Panc1 (cell line): ENCODE measurements around the gene SERPIND1. TPM values are rescaled to one million over a fixed set of nuclear protein-coding genes. Genes with fewer than 3 reads are reported as not detected.
A peak's percentile ranks its signal among the peaks of the same experiment; 100 is the strongest.

Experiments used
- ATAC-seq: fragments of 200-7000 bp; cut with Tn5 transposase; 2 replicates; pipeline ENCODE4 v1.9.1; 2020; ENCODE audit warnings: mild to moderate bottlenecking, moderate library complexity
- BruUV-seq: library from RNA; stranded (reverse); fragments of 400-500 nt; replicated peaks from 2 replicates; lab custom pipeline; 2021; lab: Mats Ljungman, UMichigan
- CTCF ChIA-PET: fragments of 300-600 bp; sonication (Branson Sonifier 250); formaldehyde crosslinking; loops from one replicate; lab custom pipeline; 2022; ENCODE audit warnings: antibody characterized with exemption; lab: Charles Lee
- POLR2A ChIA-PET: fragments of 300-600 bp; sonication (Branson Sonifier 250); formaldehyde crosslinking; loops from one replicate; lab custom pipeline; 2022; ENCODE audit warnings: antibody characterized with exemption; lab: Charles Lee
- DNase-seq: peaks from one replicate; pipeline ENCODE4 v3.0.0-alpha.2; 2010; ENCODE audit warnings: low read depth, low spot score
- H3K27ac ChIP-seq: 2 replicates; pipeline ENCODE4 v1.5.1; 2011; ENCODE audit warnings: mild to moderate bottlenecking, low read length, inconsistent platforms
- H3K27me3 ChIP-seq: fragments of 200-500 bp; sonication (Bioruptor generic); 2 replicates; pipeline ENCODE4 v1.6.0; 2014; ENCODE audit warnings: low read length, inconsistent platforms; ENCODE audit not compliant: control insufficient read depth, insufficient read depth
- H3K36me3 ChIP-seq: fragments of 200-500 bp; sonication (Bioruptor generic); 2 replicates; pipeline ENCODE4 v1.5.1; 2014; ENCODE audit warnings: inconsistent platforms, mild to moderate bottlenecking, low read length, moderate library complexity; ENCODE audit not compliant: control insufficient read depth, insufficient read depth
- H3K4me1 ChIP-seq: 2 replicates; pipeline ENCODE4 v1.5.1; 2011; ENCODE audit warnings: inconsistent platforms, mild to moderate bottlenecking, low read length, moderate library complexity; ENCODE audit not compliant: control insufficient read depth, insufficient read depth
- H3K4me3 ChIP-seq, 2 experiments: 2 replicates each; pipeline ENCODE4 v1.5.1; 2011 to 2012; ENCODE audit warnings: low read depth in 2 of 2, low read length in 2 of 2, mild to moderate bottlenecking in 2 of 2, inconsistent platforms in 1 of 2, moderate library complexity in 1 of 2
- H3K9me3 ChIP-seq: fragments of 200-500 bp; sonication (Bioruptor generic); 2 replicates; pipeline ENCODE4 v1.5.1; 2014; ENCODE audit warnings: low read depth, mild to moderate bottlenecking, inconsistent platforms, low read length, moderate library complexity; ENCODE audit not compliant: control insufficient read depth, insufficient read depth
- CTCF ChIP-seq: fragments of 450-650 bp; IDR thresholded peaks from 2 replicates; pipeline ENCODE4 v1.5.1; 2017; ENCODE audit warnings: mild to moderate bottlenecking
- POLR2AphosphoS5 ChIP-seq: IDR thresholded peaks from 2 replicates; pipeline ENCODE4 v1.6.1; 2012; ENCODE audit warnings: mild to moderate bottlenecking, low read depth, low read length, moderate library complexity
- REST ChIP-seq, 2 experiments: IDR thresholded peaks; 2 replicates each; pipeline ENCODE4 v1.6.1; 2011 to 2012; ENCODE audit warnings: low read depth in 2 of 2, control low read depth in 1 of 2, low read length in 1 of 2, mild to moderate bottlenecking in 1 of 2, moderate library complexity in 1 of 2; ENCODE audit not compliant: insufficient read depth in 1 of 2
- SIN3A ChIP-seq: IDR thresholded peaks from 2 replicates; pipeline ENCODE4 v1.6.1; 2012; ENCODE audit warnings: low read depth, mild to moderate bottlenecking, low read length, moderate library complexity, borderline replicate concordance; ENCODE audit not compliant: insufficient read depth
- TCF7L2 ChIP-seq: IDR thresholded peaks from 2 replicates; pipeline ENCODE4 v1.6.1; 2011; ENCODE audit warnings: mild to moderate bottlenecking, low read depth, low read length, inconsistent platforms
- in situ Hi-C: cut with HindIII; loops from 2 replicates; pipeline ENCODE4 v1.10.0; 2016; ENCODE audit warnings: low sequenced_read_pairs, low pct_unique_long_range_greater_than_20kb
- intact Hi-C: fragments of 100-400 bp; cut with micrococcal nuclease; formaldehyde crosslinking; loops from one replicate; pipeline ENCODE4 v1.10.0; 2022; ENCODE audit not compliant: unreplicated experiment
- total RNA-seq: library from RNA; stranded (reverse); gene quantifications from one replicate; pipeline ENCODE4 v1.2.1, GENCODE V29; 2021; ENCODE audit not compliant: unreplicated experiment

SERPIND1 gene
- total RNA-seq, 1 experiment from 2014 or later, result 0.18 TPM

DNA sequence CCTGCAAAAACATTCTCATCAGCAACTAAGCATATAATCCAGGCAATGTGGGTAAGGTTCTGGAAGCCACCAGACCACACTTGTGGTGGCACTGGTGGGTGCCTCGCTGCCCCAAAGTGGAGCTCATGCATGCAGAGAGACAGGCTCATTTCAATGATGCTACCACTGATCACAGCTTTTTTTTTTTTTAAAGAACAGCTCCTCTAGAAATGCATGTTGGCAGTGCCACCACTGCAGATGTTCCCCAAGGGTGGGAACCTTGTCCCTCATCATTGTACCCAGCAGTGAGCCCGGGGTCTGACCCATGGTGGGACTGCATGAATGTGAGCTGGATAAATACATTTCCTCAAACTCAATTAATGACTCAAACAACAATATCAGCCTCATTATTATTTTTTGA, 31.1 kb upstream of the SERPIND1 start:
- CTCF ChIA-PET, result interaction anchor here (0.6 to 0.7 kb wide), 2 partner anchors 39 to 95 kb away, joined by 3 to 4 read pairs; no protein-coding TSS in a partner anchor
- BruUV-seq, result no TSS peak
- TF ChIP-seq REST (IDR thresholded peaks at IDR 0.05; ENCODE audit: insufficient read depth in 1 of 2, low read depth in 2 of 2, low read length in 1 of 2) (no peak), POLR2AphosphoS5 (no peak)

DNA sequence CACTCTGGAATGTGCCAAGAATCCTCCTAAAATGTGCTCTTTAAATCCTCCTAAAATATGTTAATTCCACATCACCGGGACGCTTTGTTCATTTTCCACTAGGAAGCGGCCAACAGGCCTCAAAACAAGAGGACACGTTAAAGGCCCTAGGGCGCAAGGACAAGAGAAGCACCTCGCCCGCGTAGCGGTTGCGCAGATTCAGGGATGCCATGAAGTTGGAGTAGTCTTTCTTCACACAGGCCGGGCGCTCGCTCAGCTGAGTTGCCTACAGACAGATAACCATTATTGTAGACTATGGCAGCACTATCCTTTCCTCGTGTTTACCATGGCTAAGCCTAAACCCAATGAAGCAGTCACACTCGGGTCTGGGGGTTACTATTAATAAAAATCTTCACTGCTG, 29.5 kb upstream of the SERPIND1 start:
- TF ChIP-seq REST (IDR thresholded peaks at IDR 0.05; ENCODE audit: insufficient read depth in 1 of 2, low read depth in 2 of 2, low read length in 1 of 2), result no peak
- TF ChIP-seq POLR2AphosphoS5, result no peak
- TF ChIP-seq TCF7L2, result no peak
- TF ChIP-seq SIN3A, result no peak
- no peak for TF ChIP-seq CTCF
- Histone ChIP-seq H3K36me3 (no peaks in the 10 kb centered on the region), H3K4me3 (no peak overlapping the region), H3K27ac (no peak overlapping the region), H3K4me1 (no peaks in the 10 kb centered on the region), H3K9me3 (no peaks in the 10 kb centered on the region), H3K27me3 (no peaks in the 10 kb centered on the region)
- in situ Hi-C loops (no loop called here), intact Hi-C loops (no loop called here)
- POLR2A ChIA-PET, result no interaction called here
- CTCF ChIA-PET, result no interaction called here
- DNase-seq (no peak), ATAC-seq (no peak)
- TSS peak; percentile 39 for BruUV-seq

More for the DNA sequence above, 31.1 kb upstream of the SERPIND1 start:
- Histone ChIP-seq H3K27ac (no peak overlapping the region), H3K27me3 (no peaks in the 10 kb centered on the region), H3K4me1 (no peaks in the 10 kb centered on the region), H3K9me3 (no peaks in the 10 kb centered on the region), H3K36me3 (no peaks in the 10 kb centered on the region), H3K4me3 (no peak overlapping the region)
- POLR2A ChIA-PET, result no interaction called here
- ATAC-seq, result no peak
- in situ Hi-C loops, result no loop called here
- intact Hi-C loops, result no loop called here
- DNase-seq, result no peak
